Measurements from ENCODE around the gene SLCO3A1.

- TF ChIP-seq, protein P1, sequence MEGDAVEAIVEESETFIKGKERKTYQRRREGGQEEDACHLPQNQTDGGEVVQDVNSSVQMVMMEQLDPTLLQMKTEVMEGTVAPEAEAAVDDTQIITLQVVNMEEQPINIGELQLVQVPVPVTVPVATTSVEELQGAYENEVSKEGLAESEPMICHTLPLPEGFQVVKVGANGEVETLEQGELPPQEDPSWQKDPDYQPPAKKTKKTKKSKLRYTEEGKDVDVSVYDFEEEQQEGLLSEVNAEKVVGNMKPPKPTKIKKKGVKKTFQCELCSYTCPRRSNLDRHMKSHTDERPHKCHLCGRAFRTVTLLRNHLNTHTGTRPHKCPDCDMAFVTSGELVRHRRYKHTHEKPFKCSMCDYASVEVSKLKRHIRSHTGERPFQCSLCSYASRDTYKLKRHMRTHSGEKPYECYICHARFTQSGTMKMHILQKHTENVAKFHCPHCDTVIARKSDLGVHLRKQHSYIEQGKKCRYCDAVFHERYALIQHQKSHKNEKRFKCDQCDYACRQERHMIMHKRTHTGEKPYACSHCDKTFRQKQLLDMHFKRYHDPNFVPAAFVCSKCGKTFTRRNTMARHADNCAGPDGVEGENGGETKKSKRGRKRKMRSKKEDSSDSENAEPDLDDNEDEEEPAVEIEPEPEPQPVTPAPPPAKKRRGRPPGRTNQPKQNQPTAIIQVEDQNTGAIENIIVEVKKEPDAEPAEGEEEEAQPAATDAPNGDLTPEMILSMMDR (IDR thresholded peaks at IDR 0.05; ENCODE audit: low read depth, low read length): no peak
- TF ChIP-seq EZH2phosphoT487 (IDR thresholded peaks at IDR 0.05; ENCODE audit: low read depth): no peak
These were observed 26.9 kb downstream of the SLCO3A1 start for GRCh38 chr15:91880373-91880772.
